Keratinocyte (primary cell): ENCODE measurements around the gene KLK6. TPM values are rescaled to one million over a fixed set of nuclear protein-coding genes. Genes with fewer than 3 reads are reported as not detected.

ENCODE experiments used
- DNase-seq: peaks from one replicate; pipeline ENCODE4 v3.0.0-alpha.2; 2011; ENCODE audit warnings: low read depth, missing footprints, low spot score
- FAIRE-seq: peaks from 2 replicates; lab custom pipeline; 2011; peaks lifted over from hg19 to GRCh38; lab: Jason Lieb, UNC
- H2AFZ ChIP-seq: 2 replicates; pipeline ENCODE4 v1.6.0; 2012; ENCODE audit warnings: low read length, control low read depth, inconsistent platforms; ENCODE audit not compliant: control insufficient read depth
- H3K27ac ChIP-seq: 2 replicates; pipeline ENCODE4 v1.5.1; 2011; ENCODE audit warnings: low read length; ENCODE audit not compliant: control insufficient read depth, insufficient read depth
- H3K27me3 ChIP-seq: 3 replicates; pipeline ENCODE4 v1.6.0; 2011; ENCODE audit warnings: low read length; ENCODE audit not compliant: control insufficient read depth, insufficient read depth; ENCODE audit errors: extremely low read depth
- H3K36me3 ChIP-seq, 2 experiments: 2 replicates in 1 of 2; 3 replicates in 1 of 2; pipeline ENCODE4 v1.5.1; 2011; ENCODE audit warnings: low read length in 2 of 2, mild to moderate bottlenecking in 1 of 2; ENCODE audit not compliant: control insufficient read depth in 2 of 2, insufficient read depth in 2 of 2; ENCODE audit errors: extremely low read depth in 1 of 2
- H3K4me1 ChIP-seq: 3 replicates; pipeline ENCODE4 v1.5.1; 2011; ENCODE audit warnings: low read length; ENCODE audit not compliant: control insufficient read depth, insufficient read depth; ENCODE audit errors: extremely low read depth
- H3K4me2 ChIP-seq: 3 replicates; pipeline ENCODE4 v1.6.0; 2011; ENCODE audit warnings: low read depth, low read length; ENCODE audit not compliant: control insufficient read depth, insufficient read depth; ENCODE audit errors: extremely low read depth
- H3K4me3 ChIP-seq, 3 experiments: fragments of 200-600 bp in 1 of 3; sonication (generic) in 1 of 3; 2 replicates in 2 of 3; 3 replicates in 1 of 3; pipeline ENCODE4 v1.5.1; 2011 to 2016; ENCODE audit warnings: low read length in 3 of 3, mild to moderate bottlenecking in 3 of 3, control low read depth in 2 of 3, inconsistent platforms in 1 of 3, low read depth in 1 of 3, mixed read lengths in 1 of 3, mixed run types in 1 of 3, moderate library complexity in 1 of 3; ENCODE audit not compliant: control insufficient read depth in 2 of 3, insufficient read depth in 2 of 3; ENCODE audit errors: extremely low read depth in 1 of 3
- H3K79me2 ChIP-seq: 2 replicates; pipeline ENCODE4 v1.6.0; 2012; ENCODE audit warnings: low read length; ENCODE audit not compliant: control insufficient read depth, insufficient read depth
- H3K9ac ChIP-seq: 3 replicates; pipeline ENCODE4 v1.6.0; 2011; ENCODE audit warnings: low read length; ENCODE audit not compliant: control insufficient read depth, insufficient read depth; ENCODE audit errors: extremely low read depth
- H3K9me1 ChIP-seq: 3 replicates; pipeline ENCODE4 v1.6.0; 2011; ENCODE audit warnings: low read length; ENCODE audit not compliant: control insufficient read depth, insufficient read depth; ENCODE audit errors: extremely low read depth
- H3K9me3 ChIP-seq: 2 replicates; pipeline ENCODE4 v1.5.1; 2012; ENCODE audit warnings: low read depth, low read length; ENCODE audit not compliant: control insufficient read depth
- H4K20me1 ChIP-seq: 3 replicates; pipeline ENCODE4 v1.6.0; 2011; ENCODE audit warnings: low read length; ENCODE audit not compliant: control insufficient read depth, insufficient read depth; ENCODE audit errors: extremely low read depth
- EZH2 ChIP-seq: IDR thresholded peaks from one replicate; pipeline ENCODE4 v1.6.1; 2012; ENCODE audit warnings: inconsistent platforms, mild to moderate bottlenecking, low read length, moderate library complexity
- dilution Hi-C: fragments of 300-500 bp; cut with MboI; formaldehyde crosslinking; loops from one replicate; pipeline ENCODE4 v1.7.0; 2020; ENCODE audit warnings: low sequenced_read_pairs; ENCODE audit not compliant: extremely low pct_ligation_motif_present
- polyA plus RNA-seq, 5 experiments: library from polyadenylated mRNA; depleted of rRNA in 3 of 5; stranded (reverse) in 3 of 5; stranded (forward) in 1 of 5; unstranded in 1 of 5; fragments of >200 nt; gene quantifications; 1 replicate in 1 of 5; 2 replicates in 3 of 5; 3 replicates in 1 of 5; pipeline versions ENCODE4 v1.2.1 to v1.2.3, GENCODE V29; 2011 to 2012; ENCODE audit warnings: missing spikeins in 2 of 5, low read depth in 1 of 5, low replicate concordance in 1 of 5
- TF ChIP-seq, protein P1 (sequence below), 3 experiments: IDR thresholded peaks in 1 of 3; conservative IDR thresholded peaks in 1 of 3; optimal IDR thresholded peaks in 1 of 3; 2 replicates in 2 of 3; 3 replicates in 1 of 3; pipeline versions ENCODE3 to v1.5.1; 2011; ENCODE audit warnings: low read length in 3 of 3, mild to moderate bottlenecking in 3 of 3, moderate library complexity in 2 of 3, control low read depth in 1 of 3, inconsistent platforms in 1 of 3; ENCODE audit not compliant: insufficient read depth in 2 of 3; ENCODE audit errors: extremely low read depth in 1 of 3

The KLK6 gene
- polyA plus RNA-seq, 1 donor (not counting 4 experiments of a cell fraction or from before 2014, with no cell fraction given) = 1.9 TPM

DNA sequence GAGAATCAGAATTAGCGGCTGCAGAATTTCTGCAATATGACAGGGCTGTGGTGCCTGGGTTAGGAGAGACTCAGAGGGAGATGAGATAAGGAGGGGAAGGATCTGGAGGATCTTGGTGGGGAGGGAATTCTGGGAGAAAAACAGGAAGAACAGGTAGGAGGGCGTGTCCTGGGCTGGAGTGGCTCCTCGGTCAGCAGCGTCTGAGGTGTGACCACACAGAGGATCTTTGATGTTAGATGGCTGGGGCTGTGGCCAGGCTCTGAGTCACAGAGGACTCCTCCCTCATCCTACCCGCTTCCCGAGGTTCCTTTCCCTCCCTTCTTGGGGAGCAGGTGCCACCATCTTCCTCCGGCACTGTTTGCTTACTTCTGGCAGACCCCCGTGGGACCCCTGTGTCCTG lies 6.4 kb upstream of the KLK6 start:
- Histone ChIP-seq H2AFZ (no peak overlapping the region), H3K4me2 (peak overlapping the region; percentile 43)
- DNase-seq = peak; percentile 45

GRCh38 chr19:50974702-50975556 lies 5.5 kb upstream of the KLK6 start:
- H3K4me2 ChIP-seq = no peak overlapping the region
- no peak overlapping the region for H3K9ac ChIP-seq
- FAIRE-seq = no peak
- peaks cover 15% of the 10 kb centered on the region for H3K4me1 ChIP-seq
- no peak overlapping the region for H3K4me3 ChIP-seq
- H3K79me2 ChIP-seq = no peaks in the 10 kb centered on the region
- no peaks in the 10 kb centered on the region for H4K20me1 ChIP-seq
- no peaks in the 10 kb centered on the region for H3K9me3 ChIP-seq
- no peaks in the 10 kb centered on the region for H3K36me3 ChIP-seq
- H3K9me1 ChIP-seq = no peaks in the 10 kb centered on the region
- no peak for DNase-seq
- dilution Hi-C loops = no loop called here
- H3K27ac ChIP-seq = no peak overlapping the region
- TF ChIP-seq, protein P1, sequence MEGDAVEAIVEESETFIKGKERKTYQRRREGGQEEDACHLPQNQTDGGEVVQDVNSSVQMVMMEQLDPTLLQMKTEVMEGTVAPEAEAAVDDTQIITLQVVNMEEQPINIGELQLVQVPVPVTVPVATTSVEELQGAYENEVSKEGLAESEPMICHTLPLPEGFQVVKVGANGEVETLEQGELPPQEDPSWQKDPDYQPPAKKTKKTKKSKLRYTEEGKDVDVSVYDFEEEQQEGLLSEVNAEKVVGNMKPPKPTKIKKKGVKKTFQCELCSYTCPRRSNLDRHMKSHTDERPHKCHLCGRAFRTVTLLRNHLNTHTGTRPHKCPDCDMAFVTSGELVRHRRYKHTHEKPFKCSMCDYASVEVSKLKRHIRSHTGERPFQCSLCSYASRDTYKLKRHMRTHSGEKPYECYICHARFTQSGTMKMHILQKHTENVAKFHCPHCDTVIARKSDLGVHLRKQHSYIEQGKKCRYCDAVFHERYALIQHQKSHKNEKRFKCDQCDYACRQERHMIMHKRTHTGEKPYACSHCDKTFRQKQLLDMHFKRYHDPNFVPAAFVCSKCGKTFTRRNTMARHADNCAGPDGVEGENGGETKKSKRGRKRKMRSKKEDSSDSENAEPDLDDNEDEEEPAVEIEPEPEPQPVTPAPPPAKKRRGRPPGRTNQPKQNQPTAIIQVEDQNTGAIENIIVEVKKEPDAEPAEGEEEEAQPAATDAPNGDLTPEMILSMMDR (optimal IDR thresholded peaks at IDR 0.05 in 1 of 3, IDR thresholded peaks at IDR 0.05 in 1 of 3, conservative IDR thresholded peaks at IDR 0.05 in 1 of 3; ENCODE audit: extremely low read depth in 1 of 3, insufficient read depth in 2 of 3, low read length in 3 of 3) = no peak
- TF ChIP-seq EZH2 = no peak
- no peaks in the 10 kb centered on the region for H3K27me3 ChIP-seq
- no peak overlapping the region for H2AFZ ChIP-seq

More for the DNA sequence above, 6.4 kb upstream of the KLK6 start:
- Histone ChIP-seq H3K4me3 (no peak overlapping the region), H3K9me1 (no peaks in the 10 kb centered on the region), H3K27me3 (peaks cover 7% of the 10 kb centered on the region), H3K27ac (no peak overlapping the region), H3K4me1 (peaks cover 15% of the 10 kb centered on the region), H3K9me3 (no peaks in the 10 kb centered on the region), H4K20me1 (no peaks in the 10 kb centered on the region), H3K79me2 (no peaks in the 10 kb centered on the region), H3K9ac (no peak overlapping the region), H3K36me3 (no peaks in the 10 kb centered on the region)
- TF ChIP-seq, protein P1 (optimal IDR thresholded peaks at IDR 0.05 in 1 of 3, IDR thresholded peaks at IDR 0.05 in 1 of 3, conservative IDR thresholded peaks at IDR 0.05 in 1 of 3; ENCODE audit: extremely low read depth in 1 of 3, insufficient read depth in 2 of 3, low read length in 3 of 3) = no peak
- no peak for TF ChIP-seq EZH2
- FAIRE-seq = peak; percentile 95
- dilution Hi-C loops = no loop called here
